K562 treated with DMSO at 1 percent for 4 hours (cell line): Measurements from ENCODE around the gene CHI3L1. TPM values are rescaled to one million over a fixed set of nuclear protein-coding genes. Genes with fewer than 3 reads are reported as not detected.

Experiments
- total RNA-seq: library from RNA; unstranded; fragments of 300-600 nt; gene quantifications from 2 replicates; pipeline ENCODE4 v1.2.3, GENCODE V29; 2022; ENCODE audit not compliant: insufficient read depth

CHI3L1 gene
- 0.75 TPM in 1 of 2 replicates, not detected in the other for total RNA-seq

DNA sequence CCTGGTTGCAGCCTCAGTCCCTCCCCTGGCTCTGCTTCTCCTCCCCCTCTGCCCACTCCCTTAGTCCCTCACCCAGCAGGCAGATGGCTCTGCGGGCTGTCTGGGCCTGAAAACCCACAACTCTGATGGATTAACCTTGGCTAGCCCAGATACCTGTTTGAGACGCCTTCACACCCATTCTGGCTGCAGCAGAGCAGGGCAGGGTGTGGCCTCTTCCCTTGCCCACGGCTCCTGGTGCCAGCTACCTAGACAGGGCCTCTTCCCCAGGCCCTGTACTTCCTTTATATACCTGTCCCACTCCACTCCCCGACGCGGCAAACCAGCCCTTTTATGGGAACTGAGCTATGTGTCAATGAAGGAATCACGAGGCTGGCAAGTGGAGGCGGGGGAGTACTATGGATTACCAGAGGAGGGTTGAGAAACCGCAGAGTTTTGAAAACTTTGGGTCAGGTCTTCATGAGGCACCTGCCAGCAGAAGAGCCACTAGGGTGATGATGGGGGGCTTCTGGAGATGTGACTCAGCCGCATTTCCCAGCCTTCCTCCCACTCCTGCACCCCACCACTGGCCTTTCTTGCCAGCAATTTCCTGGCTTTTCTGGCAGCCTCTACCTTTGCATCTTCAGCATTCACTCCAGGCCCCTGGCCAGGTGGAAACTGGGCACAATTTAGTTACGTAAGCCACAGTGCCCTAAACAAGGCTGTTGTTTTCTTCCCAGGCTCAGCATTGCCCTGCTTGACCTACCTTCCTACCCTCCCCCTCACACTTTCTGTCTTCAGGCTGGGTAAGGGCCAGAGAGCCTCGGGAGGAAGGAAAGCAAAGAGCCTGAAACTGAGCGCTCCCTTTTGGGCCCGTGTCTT, at the start of gene CHI3L1:
CHI3L1 (minus strand) TSS at position 259 of the 858 bp plus-strand sequence; CDS start at position 178, 81 bp downstream.

DNA sequence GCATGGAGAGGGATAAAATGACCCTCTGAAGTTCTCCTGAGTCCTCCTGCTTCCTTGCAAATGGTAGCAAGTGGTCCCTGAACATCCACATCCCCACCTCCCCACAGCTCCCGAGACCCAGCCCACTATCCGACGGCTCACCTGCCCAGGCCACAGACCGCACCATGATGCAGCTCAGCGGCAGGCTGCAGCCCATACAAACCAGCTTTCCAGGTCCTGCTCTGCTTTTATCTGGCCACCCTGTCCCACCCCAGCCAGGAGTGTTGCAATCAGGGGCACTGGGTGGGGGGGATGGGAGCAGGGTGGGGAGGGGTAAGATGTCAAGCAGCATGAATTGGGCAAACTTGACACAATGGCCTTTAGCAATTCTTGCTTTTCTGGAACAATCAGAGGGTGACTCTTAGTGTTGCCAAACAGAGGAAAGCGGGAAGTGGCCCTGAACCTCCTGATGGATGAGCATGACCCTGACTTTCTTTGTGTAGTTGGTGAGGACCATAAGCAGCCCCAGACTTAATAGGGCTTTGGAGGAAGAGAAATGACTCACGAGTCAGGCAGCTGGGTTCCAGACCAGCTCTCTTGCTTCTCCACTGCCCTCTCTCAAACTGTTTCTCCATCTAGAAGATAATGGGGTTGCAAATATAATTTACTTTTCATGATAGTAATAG, 43.1 kb upstream of the CHI3L1 start, which contains the start of gene CHIT1:
CHIT1 (minus strand) TSS at position 203 of the 665 bp plus-strand sequence; CDS start at position 166, 37 bp downstream.

DNA sequence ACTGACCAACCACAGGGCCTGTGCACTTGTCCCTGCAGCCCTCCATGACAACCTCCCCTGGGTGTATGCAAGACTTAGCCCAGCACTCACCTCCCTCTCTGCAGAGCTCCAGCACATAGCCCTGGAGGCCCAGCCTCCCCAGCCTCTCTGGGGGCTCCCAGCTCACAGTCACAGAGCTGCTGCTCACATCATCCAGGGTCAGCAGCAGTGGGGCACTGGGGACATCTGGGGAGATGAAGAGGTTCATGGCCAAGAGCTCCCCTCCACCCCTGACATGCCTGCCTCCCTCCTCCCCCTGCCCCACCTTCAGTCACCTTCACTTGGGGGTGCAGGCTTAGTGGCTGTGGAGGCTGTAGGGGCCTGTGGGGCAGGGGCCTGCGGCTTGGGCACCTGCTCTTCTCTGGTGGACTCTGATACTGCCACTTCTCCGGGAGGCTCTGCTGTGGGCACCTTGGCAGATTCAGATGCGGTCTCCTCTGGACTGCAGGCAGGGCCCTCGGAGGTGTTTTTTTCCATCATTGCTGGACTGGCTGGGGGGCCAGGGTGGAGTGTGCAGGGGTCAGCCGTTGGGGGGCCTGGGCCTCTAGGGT, 11.2 kb downstream of the CHI3L1 start, which contains the start of gene MYBPH:
MYBPH (minus strand) TSS at position 590 of the 590 bp plus-strand sequence; CDS start at position 519, 71 bp downstream.

Other genes starting within 250 kb of the CHI3L1 start
- gene ADIPOR1, start 228.4 kb downstream of the CHI3L1 start, total RNA-seq: 104 and 111 TPM in 2 replicates
- gene CYB5R1, start 219.4 kb downstream of the CHI3L1 start, total RNA-seq: 33.2 and 34.9 TPM in 2 replicates
- 68.4 and 76.7 TPM in 2 replicates for gene TMEM183A, start 179.3 kb downstream of the CHI3L1 start, total RNA-seq
- 1.2 and 3.1 TPM in 2 replicates for gene PPFIA4, start 160.2 kb downstream of the CHI3L1 start, total RNA-seq
- gene MYOG, start 100.7 kb downstream of the CHI3L1 start, total RNA-seq: not detected in 2 replicates
- not detected in 2 replicates for gene ADORA1, start 59.0 kb downstream of the CHI3L1 start, total RNA-seq
- gene MYBPH, start 10.9 kb downstream of the CHI3L1 start, total RNA-seq: not detected in 2 replicates
- gene CHIT1, start 43.0 kb upstream of the CHI3L1 start, total RNA-seq: not detected in 2 replicates
- gene BTG2, start 118.8 kb upstream of the CHI3L1 start, total RNA-seq: 11.5 and 11.8 TPM in 2 replicates
- gene FMOD, start 164.4 kb upstream of the CHI3L1 start, total RNA-seq: not detected in 2 replicates